A673 (cell line): ENCODE results near the gene DSCAM.

Experiments used
- EZH2 ChIP-seq: fragments of 200-600 bp; sonication (generic); IDR thresholded peaks from 2 replicates; pipeline ENCODE4 v1.6.1; 2017; ENCODE audit warnings: borderline replicate concordance, low read depth, mild to moderate bottlenecking, mixed read lengths, antibody characterized with exemption, low read length; ENCODE audit not compliant: poor library complexity, severe bottlenecking
- TF ChIP-seq, protein P1 (sequence below): fragments of 300-800, 200-600 bp; sonication (generic); conservative IDR thresholded peaks from 2 replicates; pipeline ENCODE4 v1.5.1; 2017; ENCODE audit warnings: low read depth, mild to moderate bottlenecking, antibody characterized with exemption, low read length, moderate library complexity, mixed read lengths

DNA sequence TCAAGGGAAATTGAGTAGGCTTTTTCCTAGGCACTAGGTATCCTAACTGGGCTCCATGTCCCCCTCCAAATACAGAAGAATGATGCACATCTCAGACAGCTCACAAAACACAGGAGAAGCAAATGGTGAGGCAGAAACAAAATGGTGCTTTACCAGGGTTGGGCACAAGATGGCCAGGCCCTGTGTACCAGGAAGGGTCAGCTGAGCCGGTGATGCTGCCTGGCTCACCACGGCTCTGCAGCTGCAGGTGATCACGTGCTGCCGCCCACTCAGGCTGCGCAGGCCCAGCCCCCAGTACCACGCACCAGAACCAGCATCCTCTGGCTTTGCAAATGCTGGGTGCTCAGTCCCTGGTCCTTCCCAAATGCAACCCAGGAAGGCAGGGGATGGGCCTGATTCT, 993 bp upstream of the DSCAM start:
- TF ChIP-seq, protein P1, sequence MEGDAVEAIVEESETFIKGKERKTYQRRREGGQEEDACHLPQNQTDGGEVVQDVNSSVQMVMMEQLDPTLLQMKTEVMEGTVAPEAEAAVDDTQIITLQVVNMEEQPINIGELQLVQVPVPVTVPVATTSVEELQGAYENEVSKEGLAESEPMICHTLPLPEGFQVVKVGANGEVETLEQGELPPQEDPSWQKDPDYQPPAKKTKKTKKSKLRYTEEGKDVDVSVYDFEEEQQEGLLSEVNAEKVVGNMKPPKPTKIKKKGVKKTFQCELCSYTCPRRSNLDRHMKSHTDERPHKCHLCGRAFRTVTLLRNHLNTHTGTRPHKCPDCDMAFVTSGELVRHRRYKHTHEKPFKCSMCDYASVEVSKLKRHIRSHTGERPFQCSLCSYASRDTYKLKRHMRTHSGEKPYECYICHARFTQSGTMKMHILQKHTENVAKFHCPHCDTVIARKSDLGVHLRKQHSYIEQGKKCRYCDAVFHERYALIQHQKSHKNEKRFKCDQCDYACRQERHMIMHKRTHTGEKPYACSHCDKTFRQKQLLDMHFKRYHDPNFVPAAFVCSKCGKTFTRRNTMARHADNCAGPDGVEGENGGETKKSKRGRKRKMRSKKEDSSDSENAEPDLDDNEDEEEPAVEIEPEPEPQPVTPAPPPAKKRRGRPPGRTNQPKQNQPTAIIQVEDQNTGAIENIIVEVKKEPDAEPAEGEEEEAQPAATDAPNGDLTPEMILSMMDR: no peak
- TF ChIP-seq EZH2: no peak
